Dermis microvascular lymphatic vessel endothelial cell (primary cell): Measurements from ENCODE around the gene PRODH. TPM values are rescaled to one million over a fixed set of nuclear protein-coding genes. Genes with fewer than 3 reads are reported as not detected.
"Not testable (repeated sequence)": the region's sequence is repeated elsewhere in the genome, so short reads cannot be mapped to it uniquely, and the experiment has no call there.

Experiments
- DNase-seq, 2 donors: peaks; one replicate each; pipeline versions ENCODE4 v3.0.0 to v3.0.0-alpha.2; 2010; ENCODE audit warnings: low read depth in 2 of 2
- total RNA-seq: library from RNA; depleted of rRNA; stranded (reverse); fragments of >200 nt; gene quantifications from 2 replicates; pipeline ENCODE4 v1.2.1, GENCODE V29; 2014

The PRODH gene
- total RNA-seq, result not detected in 2 replicates

DNA sequence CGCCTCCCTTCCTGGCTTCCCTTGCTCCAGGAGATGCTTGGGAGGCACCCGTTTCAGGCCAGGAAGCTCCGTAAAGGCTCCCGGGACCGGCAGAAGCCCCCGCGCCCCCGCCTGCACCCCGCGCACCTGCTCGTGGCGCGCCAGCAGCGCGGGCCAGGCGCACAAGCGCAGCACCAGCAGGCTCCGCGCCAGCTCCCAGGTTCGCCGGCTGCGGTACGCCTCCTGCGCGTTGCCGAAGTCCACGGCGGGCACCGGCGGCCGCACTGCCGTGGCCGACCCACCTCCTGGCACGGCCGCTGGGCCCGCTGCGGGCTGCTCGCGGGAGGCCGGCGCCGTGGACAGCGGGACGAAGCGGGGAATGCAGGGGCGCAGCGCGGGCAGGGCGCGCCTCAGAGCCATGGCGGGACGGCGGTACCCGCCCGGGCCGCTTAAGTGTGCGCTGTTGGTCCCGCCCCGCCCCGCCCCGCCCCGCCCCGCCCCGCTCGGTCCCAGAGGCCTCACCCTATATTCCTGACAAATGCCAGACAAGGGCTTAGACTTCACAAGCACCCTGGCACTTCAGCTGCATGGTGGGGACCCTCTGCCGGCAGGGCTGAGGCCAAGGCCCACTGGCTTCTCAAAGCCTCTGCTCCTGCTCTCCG, at the start of gene PRODH:
Gene PRODH (minus strand): TSS at position 405 of the 641 bp plus-strand sequence. CDS start 6 bp downstream, at position 399.
- DNase-seq, result no peak

DNA sequence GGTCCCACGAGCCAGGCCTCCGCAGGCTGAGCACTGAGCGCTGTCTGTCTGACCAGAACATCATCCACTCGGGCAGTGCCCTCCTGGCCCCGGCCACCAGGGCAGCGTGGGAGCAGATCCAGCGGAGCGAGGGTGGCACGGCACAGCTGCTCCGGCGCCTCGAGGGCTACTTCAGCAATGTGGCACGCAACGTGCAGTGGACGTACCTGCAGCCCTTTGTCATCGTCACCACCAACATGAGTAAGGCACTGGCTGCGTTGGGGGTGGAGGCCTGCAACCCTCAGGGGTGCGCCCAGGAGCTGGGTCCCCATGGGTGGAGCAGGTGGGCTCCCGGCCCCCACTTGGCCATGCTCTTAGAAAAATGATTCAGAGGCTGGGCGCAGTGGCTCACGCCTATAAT, 49.7 kb upstream of the PRODH start:
- no peak for DNase-seq

GRCh38 chr22:18984564-18984963, 48.5 kb upstream of the PRODH start:
- DNase-seq, result no peak

GRCh38 chr22:18983120-18983651, 47.1 kb upstream of the PRODH start:
- DNase-seq, result no peak

DNA sequence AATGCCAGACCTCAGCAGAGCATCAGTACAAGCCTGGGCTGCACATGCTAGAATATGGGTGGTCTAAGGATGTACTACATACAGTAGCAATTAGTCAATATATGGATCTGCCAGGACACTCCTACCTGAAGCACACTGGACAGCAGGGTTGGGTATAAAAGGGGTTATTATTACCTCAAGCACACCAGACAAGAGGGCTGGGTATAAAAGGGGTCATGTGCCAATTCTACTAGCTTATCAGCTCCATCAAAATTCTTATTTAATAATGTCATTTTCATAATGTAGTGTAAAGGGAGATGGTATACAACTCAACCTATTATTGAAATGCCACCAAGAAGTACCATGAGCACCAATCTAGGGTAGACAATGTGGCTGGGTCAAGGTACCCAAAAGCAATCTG, 44.7 kb upstream of the PRODH start:
- no peak for DNase-seq

DNA sequence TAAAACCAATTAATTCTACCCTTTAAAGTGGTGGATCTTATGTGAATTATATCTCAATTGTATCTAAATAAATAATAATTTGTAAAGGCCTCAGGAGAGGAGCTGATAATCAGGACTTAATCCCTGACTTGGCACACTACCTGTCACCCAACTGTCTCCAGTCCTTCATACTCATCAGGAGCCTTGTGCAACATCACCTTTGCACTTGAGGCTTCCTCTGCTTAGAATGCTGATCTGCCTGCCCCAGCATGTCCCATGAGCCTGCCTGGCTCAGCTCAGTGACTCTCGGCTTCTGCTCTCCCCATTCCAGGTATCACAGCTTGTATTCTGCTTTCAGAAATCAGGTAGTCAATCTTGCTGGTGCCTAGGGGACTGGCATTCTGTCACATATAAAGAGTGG, 43.9 kb upstream of the PRODH start:
- DNase-seq, result no peak

GRCh38 chr22:18978506-18978905, 42.4 kb upstream of the PRODH start:
- no peak for DNase-seq

- DNase-seq, result no peak
These were observed 41.8 kb upstream of the PRODH start for GRCh38 chr22:18977824-18978425.

GRCh38 chr22:18976197-18976751, 40.2 kb upstream of the PRODH start:
- DNase-seq, result no peak

GRCh38 chr22:18975434-18976196, 39.5 kb upstream of the PRODH start:
- no peak for DNase-seq

DNA sequence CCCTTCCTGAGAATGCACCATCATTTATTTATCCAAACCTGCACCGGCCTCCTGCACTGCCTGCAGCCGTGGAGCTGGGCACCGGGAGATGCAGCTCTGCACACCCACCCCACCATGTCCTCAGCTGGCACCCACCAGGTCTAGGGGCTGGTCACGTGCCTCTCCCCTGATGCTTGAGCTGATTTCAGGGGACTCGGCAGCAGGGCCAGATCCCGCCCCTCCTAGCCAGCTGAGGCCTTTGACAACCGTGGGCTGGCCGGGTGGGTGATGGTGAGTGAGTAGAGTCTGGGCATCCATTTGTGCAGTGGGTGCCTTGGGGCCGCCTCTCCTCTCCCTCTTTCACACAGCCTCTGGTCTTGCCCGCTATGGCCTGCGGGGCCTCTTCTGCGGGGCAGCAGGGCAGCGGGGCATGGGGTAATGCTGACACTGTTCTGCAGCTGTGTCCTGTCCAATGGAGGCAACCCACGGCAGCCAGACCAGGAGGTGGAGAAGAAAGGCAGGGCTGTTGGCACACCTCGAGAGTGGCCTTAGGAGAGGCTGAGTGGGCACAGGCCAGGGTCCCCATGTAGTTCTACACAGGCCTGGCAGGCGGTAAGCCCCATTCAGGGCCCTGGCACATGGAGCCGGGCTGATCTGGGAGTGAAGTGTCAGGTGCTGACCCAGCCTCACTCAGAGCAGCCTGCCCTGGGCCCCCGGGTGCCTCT, 38.5 kb upstream of the PRODH start:
- DNase-seq, result no peak

DNA sequence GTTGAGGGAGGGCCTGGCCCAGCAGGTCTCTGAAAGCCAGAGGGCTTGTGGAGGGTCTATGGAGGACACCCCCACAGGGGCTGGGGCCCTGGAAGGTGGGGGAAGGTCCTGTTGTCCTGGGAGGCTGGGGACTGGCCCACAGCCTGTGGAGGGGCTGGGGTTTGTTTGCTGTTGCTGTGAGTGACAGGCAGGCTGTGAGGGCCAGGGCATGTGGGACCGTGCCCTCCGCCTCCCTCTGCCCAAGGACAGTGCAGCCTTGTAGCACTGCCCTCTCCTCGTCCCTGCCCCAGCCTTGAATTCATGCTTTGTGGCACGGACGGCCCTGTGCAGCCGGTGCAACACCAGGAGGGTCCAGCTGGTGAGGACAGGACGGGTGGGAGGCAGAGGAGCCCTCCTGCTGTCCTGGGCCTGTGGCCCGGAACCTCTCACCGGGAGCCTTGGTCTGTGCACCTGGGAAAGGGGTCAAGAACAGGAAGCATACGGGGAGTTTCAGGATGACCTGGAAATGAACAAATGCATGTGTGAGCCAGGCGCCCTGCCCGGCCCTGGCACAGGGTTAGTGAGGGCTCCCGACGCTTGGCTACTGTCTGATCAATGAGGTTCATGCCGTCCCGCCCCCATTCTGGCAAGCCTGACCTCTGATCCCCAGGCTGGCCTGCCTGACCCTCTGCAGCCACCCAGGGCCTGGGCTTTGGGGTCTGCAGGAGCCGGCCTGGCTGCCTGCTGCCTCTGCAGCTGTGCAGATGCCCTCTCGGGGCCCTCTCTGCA, 37.4 kb upstream of the PRODH start:
- no peak for DNase-seq

- not testable (repeated sequence) for DNase-seq
These were observed 36.5 kb upstream of the PRODH start for GRCh38 chr22:18972591-18972990.

DNA sequence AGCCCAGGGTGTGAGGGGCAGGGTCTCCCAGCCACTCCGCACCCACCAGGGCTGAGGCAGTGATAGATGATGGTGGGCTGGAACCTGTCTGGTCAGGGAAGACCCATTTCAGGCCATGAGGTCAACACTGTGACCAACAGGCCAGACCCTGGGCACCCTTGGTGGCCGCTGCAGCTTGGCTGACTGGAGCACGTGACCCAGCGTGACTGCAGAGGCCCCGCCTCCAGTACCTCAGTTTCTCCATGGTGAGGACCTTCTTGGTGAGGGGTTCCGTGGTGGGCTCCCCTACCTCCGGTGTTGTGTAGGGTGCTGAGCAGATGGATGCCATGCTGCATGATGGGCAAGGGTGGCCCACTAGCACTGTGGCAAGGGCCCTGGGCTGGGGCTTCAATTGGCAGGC, 35.9 kb upstream of the PRODH start:
- DNase-seq, result not testable (repeated sequence)

DNA sequence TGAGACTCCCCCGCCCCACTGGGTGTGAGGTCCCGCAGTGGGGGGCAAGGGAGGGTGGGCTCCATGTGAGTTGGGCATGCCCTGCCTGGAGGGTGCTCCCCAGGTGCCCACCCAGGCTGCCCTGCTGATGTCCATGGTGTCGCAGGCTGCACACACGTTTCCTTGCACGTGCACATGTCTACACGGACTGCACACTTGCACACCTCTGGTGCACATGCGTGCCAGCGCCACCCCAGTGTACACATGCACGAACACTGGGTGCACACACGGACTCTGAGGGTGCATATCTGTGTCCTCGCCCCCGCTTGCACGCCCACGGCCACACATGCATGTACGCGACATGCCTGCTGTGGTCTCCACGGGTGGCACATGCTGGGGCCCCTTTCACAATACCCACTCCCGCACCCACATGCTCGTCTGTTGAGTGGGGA, 35.2 kb upstream of the PRODH start:
- DNase-seq, result no peak

DNA sequence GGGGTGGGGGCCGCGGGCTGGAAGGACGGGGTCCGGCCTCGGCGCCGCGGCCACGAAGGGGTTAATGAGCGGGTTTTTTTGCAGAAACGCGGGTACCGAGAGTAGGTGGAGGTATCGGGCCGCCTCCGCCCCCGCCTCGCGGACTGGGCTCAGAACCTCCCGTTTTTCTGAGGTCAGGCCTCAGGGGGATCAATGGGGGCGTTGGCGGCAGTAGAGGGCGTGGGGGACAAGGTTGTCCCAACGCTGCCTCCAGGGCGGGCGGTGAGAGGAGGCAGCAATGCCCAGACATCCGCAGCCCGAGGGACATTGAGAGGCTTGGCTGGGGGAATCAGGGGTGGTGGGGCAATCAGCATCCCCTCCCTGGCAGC, 34.8 kb upstream of the PRODH start:
- DNase-seq, result no peak

- DNase-seq, result no peak
These were observed 34.3 kb upstream of the PRODH start for GRCh38 chr22:18970176-18970947.

DNA sequence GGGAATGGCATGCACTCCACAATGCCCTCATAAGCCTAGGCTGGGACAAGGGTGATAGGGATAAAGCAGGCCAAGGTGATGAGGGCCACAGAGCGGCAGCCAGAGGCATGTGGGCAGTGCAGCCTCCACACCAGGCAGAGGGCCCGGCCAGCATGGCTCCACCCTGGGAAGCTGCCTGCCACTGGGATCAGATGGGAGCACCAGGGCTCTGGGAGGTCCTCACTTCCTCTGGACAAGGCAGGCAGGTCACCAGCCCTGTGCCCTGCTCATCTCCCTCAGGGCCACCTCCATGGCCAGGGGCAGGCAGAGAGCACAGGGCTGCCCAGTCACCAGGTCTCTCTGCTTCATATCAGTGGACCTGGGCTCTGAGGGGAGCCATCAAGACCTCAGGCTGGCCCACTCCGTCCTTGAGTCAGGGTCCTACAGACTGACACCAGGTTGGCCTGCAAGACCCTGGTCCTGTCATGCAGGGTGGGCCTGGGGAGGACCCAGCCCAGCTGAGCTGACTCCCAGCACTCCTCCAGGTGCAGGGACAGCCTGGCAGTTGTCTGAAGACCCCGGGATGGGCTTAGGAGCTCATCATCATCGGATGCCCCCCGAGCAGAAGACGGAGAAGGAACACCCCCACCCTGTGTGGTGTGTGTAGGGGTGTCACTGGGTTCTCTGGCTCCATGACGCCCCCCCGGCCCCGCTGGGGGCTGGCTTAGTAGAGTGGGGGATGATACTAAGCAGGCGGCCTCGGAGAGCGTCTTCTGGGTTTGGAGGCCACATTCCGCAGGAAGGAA, 33.3 kb upstream of the PRODH start:
- DNase-seq, result not testable (repeated sequence)
